HG02759 (cell line): ENCODE results near the gene VPS9D1.

Source experiments
- ATAC-seq: cut with Tn5 transposase; IDR thresholded peaks from one replicate; pipeline ENCODE4 v1.9.1; 2021; ENCODE audit warnings: mild to moderate bottlenecking, moderate library complexity; ENCODE audit not compliant: unreplicated experiment

The VPS9D1 gene, protein sequence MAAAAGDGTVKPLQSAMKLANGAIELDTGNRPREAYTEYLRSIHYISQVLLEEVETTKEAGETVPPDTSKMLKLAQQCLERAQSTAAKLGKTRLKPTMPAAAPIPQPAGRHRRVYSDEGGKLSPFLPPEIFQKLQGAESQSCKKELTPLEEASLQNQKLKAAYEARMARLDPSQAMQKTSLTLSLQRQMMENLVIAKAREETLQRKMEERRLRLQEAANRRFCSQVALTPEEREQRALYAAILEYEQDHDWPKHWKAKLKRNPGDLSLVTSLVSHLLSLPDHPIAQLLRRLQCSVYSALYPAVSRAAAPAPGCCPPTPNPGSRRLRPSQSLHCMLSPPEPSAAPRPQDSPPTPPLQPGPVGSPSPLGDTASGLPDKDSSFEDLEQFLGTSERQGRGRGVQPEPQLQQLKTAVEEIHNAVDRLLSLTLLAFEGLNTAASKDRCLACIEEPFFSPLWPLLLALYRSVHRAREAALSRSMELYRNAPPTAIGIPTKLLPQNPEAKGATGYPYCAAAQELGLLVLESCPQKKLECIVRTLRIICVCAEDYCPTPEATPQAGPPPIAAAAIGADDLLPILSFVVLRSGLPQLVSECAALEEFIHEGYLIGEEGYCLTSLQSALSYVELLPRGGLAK

GRCh38 chr16:89720813-89721545 lies at the start of gene VPS9D1, which contains the start of gene ZNF276:
VPS9D1 (minus strand) TSS chr16:89720898; CDS start chr16:89720861, 37 bp downstream.
ZNF276 (plus strand) TSS chr16:89721537; CDS start chr16:89721641, 104 bp downstream.
- peak; percentile 52 for ATAC-seq

DNA sequence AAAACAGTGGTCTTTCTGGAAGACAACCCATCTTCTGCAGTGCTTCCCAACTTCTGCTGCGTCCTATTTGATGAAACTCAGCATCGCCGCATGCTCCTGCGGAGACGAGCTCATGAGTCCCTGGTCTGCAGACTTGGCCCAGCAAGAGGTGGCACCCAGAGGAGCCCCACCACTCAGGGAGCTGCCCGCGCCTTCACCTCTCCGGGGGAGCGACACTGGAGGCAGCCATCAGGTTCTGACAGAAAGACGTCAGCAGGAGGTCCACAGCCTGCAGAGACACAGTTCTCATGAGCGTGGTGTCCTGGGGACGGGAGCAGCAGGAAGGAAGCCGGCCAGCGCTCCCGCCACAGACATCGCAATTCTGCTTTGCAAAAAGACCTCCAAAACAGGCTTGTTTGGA lies 49.7 kb upstream of the VPS9D1 start:
- ATAC-seq: no peak

DNA sequence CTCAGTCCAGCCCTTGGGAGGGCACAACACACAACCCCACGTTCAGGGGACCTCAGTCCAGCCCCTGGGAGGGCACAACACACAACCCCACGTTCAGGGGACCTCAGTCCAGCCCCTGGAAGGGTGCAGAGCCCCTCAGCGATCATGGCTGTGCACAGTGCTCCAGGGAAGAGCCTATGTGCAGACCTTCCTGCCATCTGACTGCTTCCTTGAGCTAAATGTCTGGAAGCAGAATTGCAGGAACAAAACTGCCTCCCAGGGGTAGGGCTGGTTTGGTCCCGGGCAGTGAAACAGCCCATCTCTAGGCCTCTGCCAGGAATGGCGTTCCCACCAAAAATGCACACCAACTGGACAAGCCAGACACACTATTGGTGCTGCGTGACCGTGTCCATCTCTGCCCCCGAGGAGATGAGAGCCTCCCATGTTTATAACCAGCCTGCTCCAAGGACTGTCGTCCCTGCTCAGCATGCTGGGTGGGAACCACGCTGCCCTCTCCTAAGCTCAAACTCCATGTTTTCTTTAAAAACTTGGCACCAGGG lies 44.7 kb upstream of the VPS9D1 start:
- ATAC-seq: peak; percentile 13

GRCh38 chr16:89764711-89765201 lies 44.1 kb upstream of the VPS9D1 start:
- ATAC-seq: peak; percentile 88

DNA sequence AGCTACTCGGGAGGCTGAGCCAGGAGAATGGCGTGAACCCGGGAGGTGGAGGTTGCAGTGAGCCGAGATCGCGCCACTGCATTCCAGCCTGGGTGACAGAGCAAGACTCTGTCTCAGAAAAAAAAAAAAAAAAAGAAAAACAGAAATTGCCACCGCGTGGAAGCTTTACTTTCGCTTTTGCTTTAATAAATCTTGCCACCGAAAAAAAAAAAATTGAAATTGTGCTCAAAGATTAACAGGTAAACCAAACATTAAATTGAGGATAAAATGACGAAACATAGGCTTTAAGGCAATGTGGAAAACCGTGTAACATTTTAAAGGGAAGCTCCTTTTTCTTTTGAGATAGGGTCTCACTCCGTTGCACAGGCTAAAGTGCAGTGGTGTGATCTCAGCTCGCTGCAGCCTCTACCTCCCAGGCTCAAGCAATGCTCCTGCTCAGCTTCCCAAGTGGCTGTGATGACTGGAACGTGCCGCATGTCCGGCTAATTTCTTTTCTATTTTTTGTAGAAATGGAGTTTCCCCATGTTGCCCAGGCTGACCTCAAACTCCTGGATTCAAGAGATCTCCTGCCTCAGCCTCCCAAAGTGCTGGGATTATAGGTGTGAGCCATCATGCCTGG lies 40.7 kb upstream of the VPS9D1 start:
- no peak for ATAC-seq

- no peak for ATAC-seq
These were observed 39.1 kb upstream of the VPS9D1 start for GRCh38 chr16:89759746-89760340.

DNA sequence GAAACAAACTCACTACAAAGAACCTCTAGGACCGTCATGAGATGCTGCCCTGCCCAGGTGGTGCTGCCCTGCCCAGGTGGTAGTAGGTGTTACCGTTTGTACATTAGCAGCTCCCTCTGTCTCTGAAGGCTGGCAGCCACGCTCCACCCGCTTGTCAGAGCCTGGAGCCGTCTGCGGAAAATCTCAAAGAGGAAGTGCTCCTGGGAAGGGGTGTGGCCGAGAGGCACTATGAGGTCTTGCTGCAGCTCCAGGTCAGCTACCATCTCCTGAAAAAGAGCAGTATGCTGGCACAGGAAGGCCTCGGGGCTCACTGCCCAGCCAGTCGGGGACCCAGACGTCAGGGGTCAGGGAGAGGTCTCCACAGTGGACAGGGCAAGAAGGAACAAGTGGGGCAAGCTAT lies 28.9 kb upstream of the VPS9D1 start:
- ATAC-seq: no peak

GRCh38 chr16:89748921-89749320 lies 28.2 kb upstream of the VPS9D1 start:
- no peak for ATAC-seq

- no peak for ATAC-seq
These were observed 27.4 kb upstream of the VPS9D1 start for GRCh38 chr16:89748076-89748475.

DNA sequence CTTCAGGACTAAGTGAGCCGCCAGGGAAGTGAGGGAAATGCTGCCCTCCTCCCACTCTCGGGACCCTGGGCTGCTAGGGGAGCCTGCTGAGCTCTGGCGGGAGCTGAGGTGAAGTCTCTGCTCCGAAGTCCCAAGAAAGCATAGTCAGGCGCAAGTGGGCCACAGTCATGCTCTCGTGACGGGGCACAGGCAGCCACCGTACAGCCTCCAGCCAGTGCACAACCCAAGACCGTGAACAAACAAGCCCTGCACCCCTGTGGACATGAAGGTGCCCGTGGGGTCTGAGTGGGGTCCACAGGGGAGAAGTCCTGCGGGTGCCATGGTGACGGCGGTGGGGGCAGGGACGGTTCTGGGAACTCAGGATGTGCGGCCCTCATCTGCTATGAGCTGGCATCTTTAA lies 25.3 kb upstream of the VPS9D1 start:
- ATAC-seq: no peak

DNA sequence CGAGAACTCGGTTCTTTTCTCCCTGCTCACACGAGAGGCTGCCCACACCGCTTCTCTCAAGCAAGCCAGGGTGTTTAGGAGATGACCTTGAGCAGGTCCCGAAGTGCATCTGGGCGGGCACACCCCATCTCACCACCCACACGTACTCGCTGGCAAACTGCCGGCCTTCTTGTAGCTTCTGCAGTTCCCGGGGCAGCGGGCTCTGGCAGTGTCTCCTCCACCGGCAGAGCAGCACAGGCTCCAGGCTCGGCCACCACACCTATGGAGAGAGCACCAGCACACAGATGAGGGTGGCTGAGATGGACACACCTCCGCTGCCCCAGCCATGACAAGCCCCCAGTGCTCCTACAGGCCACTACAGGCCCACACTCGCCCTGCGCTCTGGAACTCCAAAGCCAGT lies 24.1 kb upstream of the VPS9D1 start:
- no peak for ATAC-seq

DNA sequence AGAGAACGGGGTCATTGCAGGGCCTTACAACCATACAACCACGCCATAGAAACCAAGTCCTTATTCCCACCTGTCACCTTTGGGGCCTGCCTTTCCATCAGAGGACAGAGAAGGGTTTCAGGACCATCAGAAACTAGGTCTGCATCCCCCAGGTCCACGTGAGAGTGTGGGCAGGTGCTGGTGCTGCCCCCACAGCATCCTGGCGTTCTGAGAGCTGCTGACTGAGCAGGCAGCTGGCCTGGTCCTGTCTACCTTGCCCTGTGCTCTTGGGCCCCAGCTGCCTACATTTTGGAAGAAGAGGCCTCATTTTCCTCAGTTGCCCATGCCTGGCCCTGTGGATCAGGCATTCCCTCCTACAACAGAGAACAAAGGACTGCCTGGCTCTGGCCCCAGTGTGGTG lies 22.2 kb upstream of the VPS9D1 start:
- no peak for ATAC-seq

- no peak for ATAC-seq
These were observed 20.8 kb upstream of the VPS9D1 start for GRCh38 chr16:89741342-89742014.

- no peak for ATAC-seq
These were observed 18.7 kb upstream of the VPS9D1 start for GRCh38 chr16:89739383-89739782.

GRCh38 chr16:89738538-89739317 lies 18.0 kb upstream of the VPS9D1 start:
- no peak for ATAC-seq

- ATAC-seq: no peak
These were observed 17.3 kb upstream of the VPS9D1 start for GRCh38 chr16:89738072-89738377.

DNA sequence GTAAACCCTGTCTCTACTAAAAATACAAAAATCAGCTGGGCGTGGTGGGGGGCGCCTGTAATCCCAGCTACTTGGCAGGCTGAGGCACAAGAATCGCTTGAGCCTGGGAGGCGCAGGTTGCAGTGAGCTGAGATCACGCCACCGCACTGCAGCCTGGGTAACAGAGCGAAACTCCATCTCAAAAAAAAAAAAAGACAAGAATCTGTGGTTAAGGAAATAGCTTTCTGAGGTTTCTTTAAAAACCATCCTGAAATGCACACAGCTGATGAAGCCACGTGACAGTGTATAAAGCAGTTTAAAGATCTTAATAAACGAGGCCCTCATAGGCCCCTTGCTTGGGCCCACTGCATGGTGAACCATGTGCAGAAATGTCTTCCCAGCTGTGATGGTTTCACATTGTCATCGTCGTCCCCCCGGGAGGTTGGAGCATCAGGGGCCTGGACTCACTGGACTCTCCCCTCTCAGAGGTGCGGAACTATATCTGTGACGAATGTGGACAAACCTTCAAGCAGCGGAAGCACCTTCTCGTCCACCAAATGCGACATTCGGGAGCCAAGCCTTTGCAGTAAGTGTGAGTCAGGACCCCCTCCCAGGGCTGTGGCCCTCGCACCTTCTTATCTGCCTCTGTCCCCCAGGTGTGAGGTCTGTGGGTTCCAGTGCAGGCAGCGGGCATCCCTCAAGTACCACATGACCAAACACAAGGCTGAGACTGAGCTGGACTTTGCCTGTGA lies 16.8 kb upstream of the VPS9D1 start:
- ATAC-seq: no peak

DNA sequence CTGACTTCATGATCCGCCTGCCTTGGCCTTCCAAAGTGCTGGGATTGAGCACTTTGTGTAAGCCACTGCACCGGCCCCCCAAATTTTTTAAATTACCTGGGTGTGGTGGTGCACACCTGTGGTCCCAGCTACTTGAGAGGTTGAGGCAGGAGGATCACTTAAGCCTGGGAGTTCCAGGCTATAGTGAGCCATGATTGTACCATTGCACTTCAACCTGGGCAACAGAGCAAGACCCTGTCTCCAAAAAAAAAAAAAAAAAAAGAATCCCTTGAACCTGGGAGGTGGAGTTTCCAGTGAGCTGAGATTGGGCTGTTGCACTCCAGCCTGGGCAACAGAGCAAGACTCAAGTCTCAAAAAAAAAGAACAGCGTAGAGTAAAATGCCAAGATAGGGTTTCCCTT lies 15.9 kb upstream of the VPS9D1 start:
- no peak for ATAC-seq

DNA sequence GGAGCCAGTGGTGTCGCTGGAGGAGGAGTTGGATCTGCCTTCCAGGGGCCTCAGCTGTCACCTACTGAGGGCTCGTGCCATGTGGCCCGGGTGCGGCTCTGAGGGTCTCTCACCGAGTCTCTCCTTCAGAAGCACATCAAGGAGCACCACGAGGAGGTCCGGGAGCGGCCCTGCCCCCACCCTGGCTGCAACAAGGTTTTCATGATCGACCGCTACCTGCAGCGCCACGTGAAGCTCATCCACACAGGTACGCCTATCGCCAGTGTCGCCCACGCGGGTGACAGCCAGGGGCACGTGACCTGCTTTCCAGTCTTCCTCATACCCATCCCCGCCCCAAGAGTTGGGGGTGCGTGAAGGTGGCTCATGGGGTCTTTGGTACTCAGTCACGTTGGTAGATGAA lies 13.1 kb upstream of the VPS9D1 start:
- ATAC-seq: no peak
